Stomach (tissue), 4 donors: ENCODE measurements around the gene C5orf24.

Experiments
- POLR2AphosphoS5 ChIP-seq, 3 donors: sonication (generic); formaldehyde crosslinking; IDR thresholded peaks; one replicate each; pipeline ENCODE4 v1.6.1; 2016; ENCODE audit warnings: antibody characterized with exemption in 3 of 3
- TF ChIP-seq, protein P1 (sequence below), 7 experiments: fragments of 450-650 bp in 4 of 7; fragments of 200-600 bp in 3 of 7; sonication (generic) in 3 of 7; IDR thresholded peaks; one replicate each; pipeline ENCODE4 v1.5.1; 2016 to 2019; ENCODE audit warnings: antibody characterized with exemption in 7 of 7, control low read depth in 2 of 7, mild to moderate bottlenecking in 1 of 7

- TF ChIP-seq, protein P1, sequence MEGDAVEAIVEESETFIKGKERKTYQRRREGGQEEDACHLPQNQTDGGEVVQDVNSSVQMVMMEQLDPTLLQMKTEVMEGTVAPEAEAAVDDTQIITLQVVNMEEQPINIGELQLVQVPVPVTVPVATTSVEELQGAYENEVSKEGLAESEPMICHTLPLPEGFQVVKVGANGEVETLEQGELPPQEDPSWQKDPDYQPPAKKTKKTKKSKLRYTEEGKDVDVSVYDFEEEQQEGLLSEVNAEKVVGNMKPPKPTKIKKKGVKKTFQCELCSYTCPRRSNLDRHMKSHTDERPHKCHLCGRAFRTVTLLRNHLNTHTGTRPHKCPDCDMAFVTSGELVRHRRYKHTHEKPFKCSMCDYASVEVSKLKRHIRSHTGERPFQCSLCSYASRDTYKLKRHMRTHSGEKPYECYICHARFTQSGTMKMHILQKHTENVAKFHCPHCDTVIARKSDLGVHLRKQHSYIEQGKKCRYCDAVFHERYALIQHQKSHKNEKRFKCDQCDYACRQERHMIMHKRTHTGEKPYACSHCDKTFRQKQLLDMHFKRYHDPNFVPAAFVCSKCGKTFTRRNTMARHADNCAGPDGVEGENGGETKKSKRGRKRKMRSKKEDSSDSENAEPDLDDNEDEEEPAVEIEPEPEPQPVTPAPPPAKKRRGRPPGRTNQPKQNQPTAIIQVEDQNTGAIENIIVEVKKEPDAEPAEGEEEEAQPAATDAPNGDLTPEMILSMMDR (IDR thresholded peaks at IDR 0.05) = no peak
- no peak for TF ChIP-seq POLR2AphosphoS5 (IDR thresholded peaks at IDR 0.05)
Measured at GRCh38 chr5:134835623-134836022, 10.1 kb upstream of the C5orf24 start.
